ENCODE measurements around the gene SURF4. TPM values are rescaled to one million over a fixed set of nuclear protein-coding genes. Genes with fewer than 3 reads are reported as not detected.

Gene SURF4
- total RNA-seq, 4 donors from 2014 or later, result 89.4 to 205 (median 147) TPM

DNA sequence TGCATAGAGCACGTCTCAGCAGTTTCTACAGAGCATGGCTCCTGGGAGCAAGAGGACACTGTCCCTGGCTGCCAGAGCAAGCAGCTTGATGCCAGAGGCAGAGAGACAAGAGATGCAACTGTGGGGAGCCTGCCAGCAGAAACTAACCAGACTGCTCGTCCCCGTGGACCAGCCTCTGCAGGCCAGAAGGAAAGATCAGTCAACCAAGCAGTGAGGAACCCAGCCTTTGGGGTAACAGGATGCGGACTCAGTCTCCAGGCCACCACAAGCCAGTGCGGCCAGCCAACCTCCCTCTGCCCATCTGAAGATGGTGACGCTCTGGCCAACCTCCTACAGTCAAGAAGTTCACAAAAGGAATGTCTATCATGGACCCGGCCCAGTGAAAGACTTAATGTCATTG lies 3.7 kb downstream of the SURF4 start:
- no peak for DNase-seq
- Histone ChIP-seq H3K27ac (peak overlapping the region; percentile 14 to 69 (median 24)), H3K9me3 (no peaks in the 10 kb centered on the region), H3K4me1 (peaks cover 41 to 83% (median 72%) of the 10 kb centered on the region in 4 donors), H3K36me3 (no peaks in the 10 kb centered on the region), H3K4me3 (no peak overlapping the region), H3K27me3 (no peaks in the 10 kb centered on the region)
- TF ChIP-seq, protein P1, sequence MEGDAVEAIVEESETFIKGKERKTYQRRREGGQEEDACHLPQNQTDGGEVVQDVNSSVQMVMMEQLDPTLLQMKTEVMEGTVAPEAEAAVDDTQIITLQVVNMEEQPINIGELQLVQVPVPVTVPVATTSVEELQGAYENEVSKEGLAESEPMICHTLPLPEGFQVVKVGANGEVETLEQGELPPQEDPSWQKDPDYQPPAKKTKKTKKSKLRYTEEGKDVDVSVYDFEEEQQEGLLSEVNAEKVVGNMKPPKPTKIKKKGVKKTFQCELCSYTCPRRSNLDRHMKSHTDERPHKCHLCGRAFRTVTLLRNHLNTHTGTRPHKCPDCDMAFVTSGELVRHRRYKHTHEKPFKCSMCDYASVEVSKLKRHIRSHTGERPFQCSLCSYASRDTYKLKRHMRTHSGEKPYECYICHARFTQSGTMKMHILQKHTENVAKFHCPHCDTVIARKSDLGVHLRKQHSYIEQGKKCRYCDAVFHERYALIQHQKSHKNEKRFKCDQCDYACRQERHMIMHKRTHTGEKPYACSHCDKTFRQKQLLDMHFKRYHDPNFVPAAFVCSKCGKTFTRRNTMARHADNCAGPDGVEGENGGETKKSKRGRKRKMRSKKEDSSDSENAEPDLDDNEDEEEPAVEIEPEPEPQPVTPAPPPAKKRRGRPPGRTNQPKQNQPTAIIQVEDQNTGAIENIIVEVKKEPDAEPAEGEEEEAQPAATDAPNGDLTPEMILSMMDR (IDR thresholded peaks at IDR 0.05), result no peak
- TF ChIP-seq POLR2AphosphoS5 (IDR thresholded peaks at IDR 0.05) (no peak), EP300 (IDR thresholded peaks at IDR 0.05; ENCODE audit: low read depth) (no peak), POLR2A (IDR thresholded peaks at IDR 0.05) (no peak)
- 59% methylated on average over 7 of the region's 7 CpGs; no CpG with 5 or more reads in 1 of the 2 donors for WGBS, 2 donors (ENCODE audit: low coverage in 1 of 2)
- in situ Hi-C loops (cut with MboI; ENCODE audit: low pct_ligation_motif_present in 1 of 4, low pct_unique_long_range_greater_than_20kb in 1 of 4, low sequenced_read_pairs in 3 of 4), result no loop called here
- intact Hi-C loops (cut with DNase I; ENCODE audit: low total_unique reads), result no loop called here

DNA sequence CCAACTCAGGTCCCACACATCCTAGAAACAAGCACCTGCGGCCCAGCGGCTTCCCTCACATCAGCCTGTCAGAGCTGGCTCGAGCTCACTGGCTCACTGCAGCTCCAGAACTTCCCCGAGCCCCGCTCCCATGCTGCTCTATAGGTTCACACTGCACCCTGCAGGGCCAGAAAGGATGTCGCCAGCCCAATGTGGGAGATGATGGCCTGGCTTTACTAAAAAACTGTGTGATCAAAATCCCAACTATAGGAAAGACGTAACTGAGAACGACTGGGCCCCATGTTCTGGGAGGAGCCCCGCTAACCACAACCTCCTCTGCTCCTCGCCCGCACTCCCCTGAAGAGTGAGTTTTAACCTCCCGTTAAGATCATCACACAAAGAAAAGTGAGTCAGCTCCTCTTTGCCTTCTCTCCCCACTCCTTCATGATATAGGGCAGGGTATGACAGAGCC lies 4.6 kb downstream of the SURF4 start:
- Histone ChIP-seq H3K4me1 (peaks cover 37 to 78% (median 68%) of the 10 kb centered on the region in 4 donors), H3K4me3 (no peak overlapping the region), H3K9me3 (no peaks in the 10 kb centered on the region), H3K27ac (peak overlapping the region; percentile 14 to 69 (median 24)), H3K27me3 (no peaks in the 10 kb centered on the region), H3K36me3 (peaks cover 0 to 8% (median 3%) of the 10 kb centered on the region in 4 donors)
- in situ Hi-C loops (cut with MboI; ENCODE audit: low pct_ligation_motif_present in 1 of 4, low pct_unique_long_range_greater_than_20kb in 1 of 4, low sequenced_read_pairs in 3 of 4) (no loop called here), intact Hi-C loops (cut with DNase I; ENCODE audit: low total_unique reads) (no loop called here)
- DNase-seq, result no peak
- TF ChIP-seq POLR2AphosphoS5 (IDR thresholded peaks at IDR 0.05) (no peak), EP300 (IDR thresholded peaks at IDR 0.05; ENCODE audit: low read depth) (no peak), POLR2A (IDR thresholded peaks at IDR 0.05) (no peak)
- TF ChIP-seq, protein P1 (IDR thresholded peaks at IDR 0.05), result no peak
- 67% methylated on average over 12 of the region's 12 CpGs; no CpG with 5 or more reads in 1 of the 2 donors for WGBS, 2 donors (ENCODE audit: low coverage in 1 of 2)

DNA sequence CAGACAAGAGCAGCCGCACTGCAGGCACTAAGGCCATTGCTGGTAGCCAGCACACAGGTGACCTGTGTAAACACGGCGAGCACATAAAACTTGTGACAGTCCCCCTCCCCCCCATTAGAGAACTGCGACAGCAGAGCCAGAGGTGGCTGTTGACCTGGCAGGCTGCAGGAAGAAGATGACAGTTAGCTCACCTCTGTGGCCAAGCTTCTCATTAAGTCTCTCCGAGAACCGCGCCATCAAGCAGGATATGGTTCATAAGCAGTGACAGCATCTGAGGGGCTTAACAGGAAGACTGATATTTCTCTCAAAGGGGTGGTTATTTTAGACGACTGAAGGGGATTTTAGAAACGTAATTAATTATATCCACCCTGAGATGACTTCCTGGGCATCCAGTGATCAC lies 5.2 kb downstream of the SURF4 start:
- Histone ChIP-seq H3K27me3 (no peaks in the 10 kb centered on the region), H3K36me3 (peaks cover 0 to 14% (median 6%) of the 10 kb centered on the region in 4 donors), H3K27ac (peak overlapping the region in 3 of 4 donors; percentile 19 to 69 (median 28)), H3K4me1 (peaks cover 37 to 78% (median 68%) of the 10 kb centered on the region in 4 donors), H3K9me3 (no peaks in the 10 kb centered on the region), H3K4me3 (no peak overlapping the region)
- intact Hi-C loops (cut with DNase I; ENCODE audit: low total_unique reads), result no loop called here
- TF ChIP-seq EP300 (IDR thresholded peaks at IDR 0.05; ENCODE audit: low read depth), result no peak
- TF ChIP-seq POLR2AphosphoS5 (IDR thresholded peaks at IDR 0.05), result no peak
- TF ChIP-seq POLR2A (IDR thresholded peaks at IDR 0.05), result no peak
- TF ChIP-seq, protein P1 (IDR thresholded peaks at IDR 0.05), result no peak
- WGBS, 2 donors (ENCODE audit: low coverage in 1 of 2), result 71% methylated on average over 9 of the region's 9 CpGs; no CpG with 5 or more reads in 1 of the 2 donors
- in situ Hi-C loops (cut with MboI; ENCODE audit: low pct_ligation_motif_present in 1 of 4, low pct_unique_long_range_greater_than_20kb in 1 of 4, low sequenced_read_pairs in 3 of 4), result no loop called here
- DNase-seq, result no peak

DNA sequence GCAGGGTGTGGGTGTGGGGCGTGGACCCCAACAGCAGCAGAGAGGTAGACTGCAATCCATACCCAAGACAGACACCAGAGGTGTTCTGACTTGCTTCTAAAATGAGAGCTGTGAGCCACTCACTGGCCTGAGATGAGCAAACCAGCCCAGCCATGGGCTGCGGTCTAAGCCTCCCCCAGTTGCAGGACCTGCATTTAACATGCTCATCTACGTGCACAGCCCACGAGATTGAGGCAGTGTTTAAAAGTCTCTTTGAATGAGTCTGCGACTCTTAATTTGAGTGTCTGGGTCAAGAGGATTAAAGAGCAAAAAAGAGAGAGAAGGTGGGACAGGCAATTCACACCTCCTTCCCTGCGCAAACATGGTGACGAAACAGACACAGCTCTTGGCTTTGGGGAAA lies 5.9 kb downstream of the SURF4 start:
- TF ChIP-seq POLR2A (IDR thresholded peaks at IDR 0.05), result no peak
- TF ChIP-seq POLR2AphosphoS5 (IDR thresholded peaks at IDR 0.05), result no peak
- TF ChIP-seq, protein P1 (IDR thresholded peaks at IDR 0.05), result no peak
- TF ChIP-seq EP300 (IDR thresholded peaks at IDR 0.05; ENCODE audit: low read depth), result no peak
- DNase-seq, result no peak
- intact Hi-C loops (cut with DNase I; ENCODE audit: low total_unique reads), result no loop called here
- peaks cover 37 to 78% (median 68%) of the 10 kb centered on the region in 4 donors for H3K4me1 ChIP-seq
- H3K9me3 ChIP-seq, result no peaks in the 10 kb centered on the region
- H3K36me3 ChIP-seq, result peaks cover 0 to 21% (median 9%) of the 10 kb centered on the region in 4 donors
- in situ Hi-C loops (cut with MboI; ENCODE audit: low pct_ligation_motif_present in 1 of 4, low pct_unique_long_range_greater_than_20kb in 1 of 4, low sequenced_read_pairs in 3 of 4), result no loop called here
- H3K27ac ChIP-seq, result peak overlapping the region in 3 of 4 donors; percentile 11 to 69 (median 18)
- WGBS, 2 donors (ENCODE audit: low coverage in 1 of 2), result 77 to 82% methylated on average over 6 to 7 of the region's 7 CpGs
- H3K4me3 ChIP-seq, result no peak overlapping the region
- H3K27me3 ChIP-seq, result no peaks in the 10 kb centered on the region

Measured in transverse colon (tissue), 4 donors.